OCI-LY1 (cell line): Measurements from ENCODE around the gene ZNF670.
"Not testable (repeated sequence)": the region's sequence is repeated elsewhere in the genome, so short reads cannot be mapped to it uniquely, and the experiment has no call there.

ENCODE experiments used
- H2AFZ ChIP-seq: fragments of 200-600 bp; sonication (generic), shearing (Covaris generic); 2 replicates; pipeline ENCODE4 v1.6.0; 2014; ENCODE audit warnings: antibody characterized with exemption, mild to moderate bottlenecking, low read length
- H3F3A ChIP-seq: fragments of 200-600 bp; sonication (generic), shearing (Covaris generic); 2 replicates; pipeline ENCODE4 v1.6.0; 2014; ENCODE audit warnings: mild to moderate bottlenecking, antibody characterized with exemption, low read length, moderate library complexity; ENCODE audit not compliant: insufficient read depth
- H3K27ac ChIP-seq: fragments of 200-600 bp; sonication (generic); 2 replicates; pipeline ENCODE4 v1.5.1; 2014; ENCODE audit warnings: low read length, mixed run types, mild to moderate bottlenecking, low read depth; ENCODE audit not compliant: poor library complexity, severe bottlenecking
- H3K27me3 ChIP-seq: fragments of 200-600 bp; sonication (generic); 2 replicates; pipeline ENCODE4 v1.6.0; 2014; ENCODE audit warnings: antibody characterized with exemption, mild to moderate bottlenecking, low read length, moderate library complexity; ENCODE audit not compliant: insufficient read depth
- H3K36me3 ChIP-seq: fragments of 200-600 bp; sonication (generic); 2 replicates; pipeline ENCODE4 v1.6.1; 2014; ENCODE audit warnings: mild to moderate bottlenecking, antibody characterized with exemption, low read length, moderate library complexity, mixed read lengths; ENCODE audit not compliant: insufficient read depth
- H3K4me1 ChIP-seq: fragments of 200-600 bp; sonication (generic); 2 replicates; pipeline ENCODE4 v1.5.1; 2014; ENCODE audit warnings: mild to moderate bottlenecking, low read length, moderate library complexity; ENCODE audit not compliant: insufficient read depth, severe bottlenecking
- H3K4me2 ChIP-seq: fragments of 200-600 bp; sonication (generic), shearing (Covaris generic); 2 replicates; pipeline ENCODE4 v1.6.1; 2014; ENCODE audit warnings: low read length
- H3K4me3 ChIP-seq: fragments of 200-600 bp; sonication (generic); 2 replicates; pipeline ENCODE4 v1.5.1; 2014; ENCODE audit warnings: low read length, low read depth, mild to moderate bottlenecking, mixed read lengths; ENCODE audit not compliant: poor library complexity, severe bottlenecking
- H3K79me2 ChIP-seq: fragments of 200-600 bp; shearing (Covaris generic); 2 replicates; pipeline ENCODE4 v1.6.1; 2016; ENCODE audit warnings: mixed run types, low read length, mixed read lengths; ENCODE audit not compliant: insufficient read depth
- H3K9ac ChIP-seq: fragments of 200-600 bp; sonication (generic), shearing (Covaris generic); 2 replicates; pipeline ENCODE4 v1.6.1; 2014; ENCODE audit warnings: mild to moderate bottlenecking, low read length, mixed read lengths
- H3K9me2 ChIP-seq: fragments of 200-600 bp; sonication (generic), shearing (Covaris generic); 2 replicates; pipeline ENCODE4 v1.6.1; 2014; ENCODE audit warnings: low read depth, mild to moderate bottlenecking, low read length, mixed read lengths
- H3K9me3 ChIP-seq: fragments of 200-600 bp; shearing (Covaris generic); 2 replicates; pipeline ENCODE4 v1.6.1; 2014; ENCODE audit warnings: low read length, mixed read lengths
- H4K20me1 ChIP-seq: fragments of 200-600 bp; sonication (generic), shearing (Covaris generic); 2 replicates; pipeline ENCODE4 v1.6.0; 2016; ENCODE audit warnings: mild to moderate bottlenecking, low read length; ENCODE audit not compliant: insufficient read depth
- CTCF ChIP-seq: fragments of 200-600 bp; sonication (generic), shearing (Covaris generic); IDR thresholded peaks from 2 replicates; pipeline ENCODE4 v1.5.1; 2017; ENCODE audit warnings: mild to moderate bottlenecking, antibody characterized with exemption, low read length, moderate library complexity, mixed read lengths
- EZH2 ChIP-seq: fragments of 200-600 bp; sonication (generic), shearing (Covaris generic); IDR thresholded peaks from 2 replicates; pipeline ENCODE4 v1.8.0; 2017; ENCODE audit warnings: borderline replicate concordance, mixed run types, mild to moderate bottlenecking, antibody characterized with exemption, low read length, moderate library complexity, mixed read lengths

ZNF670 gene

GRCh38 chr1:247121382-247121781, 42.8 kb upstream of the ZNF670 start:
- Histone ChIP-seq H3K27ac (no peak overlapping the region), H3K9me3 (0 out of 2 replicates have a peak, but pooled peaks cover 3% of the 10 kb centered on the region), H3K36me3 (no peaks in the 10 kb centered on the region), H4K20me1 (no peaks in the 10 kb centered on the region), H3K4me1 (no peaks in the 10 kb centered on the region), H3K27me3 (no peaks in the 10 kb centered on the region), H3K4me3 (no peak overlapping the region), H3K9ac (no peak overlapping the region), H3K79me2 (no peaks in the 10 kb centered on the region), H3F3A (no peaks in the 10 kb centered on the region), H3K4me2 (no peak overlapping the region), H3K9me2 (no peaks in the 10 kb centered on the region), H2AFZ (no peak overlapping the region)
- TF ChIP-seq EZH2 (no peak), CTCF (no peak)

GRCh38 chr1:247120408-247120668, 41.7 kb upstream of the ZNF670 start:
- not testable (repeated sequence) for H3K27me3 ChIP-seq, H3K9ac ChIP-seq, H2AFZ ChIP-seq, H3K79me2 ChIP-seq, H3K4me2 ChIP-seq, H3K36me3 ChIP-seq, H3K9me3 ChIP-seq, H4K20me1 ChIP-seq, H3K4me3 ChIP-seq, H3K9me2 ChIP-seq, H3F3A ChIP-seq, H3K27ac ChIP-seq, H3K4me1 ChIP-seq

- Histone ChIP-seq H3K27me3 (no peaks in the 10 kb centered on the region), H3K4me3 (no peak overlapping the region), H2AFZ (no peak overlapping the region), H3K27ac (no peak overlapping the region), H3K9me3 (0 out of 2 replicates have a peak, but pooled peaks cover 3% of the 10 kb centered on the region), H3K4me2 (no peak overlapping the region), H4K20me1 (no peaks in the 10 kb centered on the region), H3F3A (no peaks in the 10 kb centered on the region), H3K36me3 (no peaks in the 10 kb centered on the region), H3K9me2 (no peaks in the 10 kb centered on the region), H3K4me1 (no peaks in the 10 kb centered on the region), H3K79me2 (no peaks in the 10 kb centered on the region), H3K9ac (no peak overlapping the region)
- no peak for TF ChIP-seq CTCF
- no peak for TF ChIP-seq EZH2
Observed at GRCh38 chr1:247119600-247120407, 41.2 kb upstream of the ZNF670 start.

GRCh38 chr1:247118946-247119446, 40.4 kb upstream of the ZNF670 start:
- Histone ChIP-seq H3K4me1 (no peaks in the 10 kb centered on the region), H4K20me1 (no peaks in the 10 kb centered on the region), H3K9me2 (no peaks in the 10 kb centered on the region), H2AFZ (no peak overlapping the region), H3K27ac (no peak overlapping the region), H3K4me2 (no peak overlapping the region), H3K27me3 (no peaks in the 10 kb centered on the region), H3K79me2 (no peaks in the 10 kb centered on the region), H3K9me3 (0 out of 2 replicates have a peak, but pooled peaks cover 3% of the 10 kb centered on the region), H3K4me3 (no peak overlapping the region), H3F3A (no peaks in the 10 kb centered on the region), H3K36me3 (no peaks in the 10 kb centered on the region), H3K9ac (no peak overlapping the region)
- no peak for TF ChIP-seq EZH2
- peak; percentile 26 for TF ChIP-seq CTCF
